ENCODE results near the gene NTMT1.
"Not testable (repeated sequence)": the region's sequence is repeated elsewhere in the genome, so short reads cannot be mapped to it uniquely, and the experiment has no call there.

NTMT1 gene

GRCh38 chr9:129615407-129616285 lies 10.3 kb upstream of the NTMT1 start:
- no peak for DNase-seq (ENCODE audit: low spot score)

GRCh38 chr9:129617167-129617566 lies 8.8 kb upstream of the NTMT1 start:
- DNase-seq (ENCODE audit: low spot score) = no peak

- DNase-seq (ENCODE audit: low spot score) = no peak
Observed at GRCh38 chr9:129619787-129620668, 5.9 kb upstream of the NTMT1 start.

DNA sequence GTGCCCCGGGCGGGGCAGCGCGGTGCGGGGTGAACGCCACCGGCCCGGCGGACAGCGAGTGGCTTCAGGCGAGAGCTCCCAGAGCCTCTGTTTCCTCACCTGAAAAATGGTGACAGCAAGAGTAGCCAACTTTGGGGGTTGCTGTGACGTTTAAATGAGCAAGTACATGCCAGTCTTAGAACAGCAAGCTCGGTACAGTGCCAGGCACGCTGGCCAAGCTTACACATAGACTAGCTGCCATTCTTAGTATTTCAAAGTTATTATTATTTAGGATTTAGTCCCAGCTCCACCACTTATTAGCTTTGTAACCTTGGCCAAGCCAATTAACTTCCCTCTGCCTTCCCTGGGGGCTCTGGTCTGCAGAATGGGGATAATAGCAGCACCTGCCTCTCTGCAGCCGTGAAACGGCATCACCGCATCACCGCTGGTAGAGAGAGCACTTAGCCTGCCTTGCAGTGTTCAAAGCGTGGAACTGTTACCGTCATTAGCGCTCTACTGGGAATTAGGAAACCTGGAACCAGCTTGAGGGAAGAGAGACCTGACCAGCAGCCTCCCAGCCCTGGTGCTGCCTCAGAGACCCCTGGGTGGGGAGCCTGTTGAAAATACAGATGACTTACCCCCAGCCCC lies 5.2 kb upstream of the NTMT1 start, which contains the start of gene C9orf50:
TSS of gene C9orf50 (minus strand) at position 433 of the 627 bp plus-strand sequence. CDS start 527 bp downstream, outside the sequence.
- DNase-seq (ENCODE audit: low spot score) = no peak

DNA sequence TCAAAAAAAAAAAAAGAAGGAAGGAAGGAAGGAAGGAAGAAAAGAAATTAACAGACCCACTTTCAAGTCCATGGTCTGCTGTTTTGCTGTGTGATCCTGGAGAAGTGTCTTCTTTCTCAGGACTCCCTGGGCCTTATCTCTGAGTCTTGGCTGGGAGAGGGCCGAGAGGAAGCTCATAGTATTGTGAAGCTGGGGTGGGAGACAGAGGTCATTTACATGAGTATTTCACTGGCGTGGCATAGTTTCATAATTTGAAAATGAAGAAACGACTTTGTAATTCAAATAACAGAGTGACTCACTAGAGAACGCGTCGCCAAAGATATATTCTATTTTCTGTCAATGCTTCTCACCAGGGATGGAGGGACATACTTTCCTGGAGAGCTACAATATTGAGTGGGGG lies 2.6 kb upstream of the NTMT1 start:
- DNase-seq (ENCODE audit: low spot score) = no peak

- peak; percentile 72 for DNase-seq (ENCODE audit: low spot score)
Observed at GRCh38 chr9:129624168-129624759, 1.7 kb upstream of the NTMT1 start.

GRCh38 chr9:129624947-129625346 lies 1.0 kb upstream of the NTMT1 start:
- DNase-seq (ENCODE audit: low spot score) = no peak

- DNase-seq (ENCODE audit: low spot score) = no peak
Observed at GRCh38 chr9:129626625-129627284, 792 bp downstream of the NTMT1 start.

GRCh38 chr9:129627556-129628440 lies 1.8 kb downstream of the NTMT1 start:
- no peak for DNase-seq (ENCODE audit: low spot score)

DNA sequence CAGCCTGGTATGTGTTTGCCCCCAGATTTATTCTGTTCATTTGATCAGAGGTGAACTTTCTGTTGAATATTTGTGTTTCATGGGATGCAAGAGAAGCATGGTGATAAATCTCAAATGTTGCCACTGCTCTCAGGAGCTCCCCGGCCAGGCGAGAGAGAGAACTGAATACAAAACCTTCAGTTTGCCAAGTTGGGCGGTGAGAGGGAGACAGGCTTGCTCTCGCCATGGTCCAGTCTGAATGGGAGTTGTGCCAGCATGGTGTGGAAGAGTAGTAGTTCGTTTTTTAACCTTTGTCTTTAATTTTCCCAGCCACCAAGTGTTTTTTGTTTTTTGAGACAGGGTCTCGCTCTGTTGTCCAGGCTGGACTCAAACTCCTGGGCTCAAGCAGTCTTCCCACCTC lies 2.7 kb downstream of the NTMT1 start:
- no peak for DNase-seq (ENCODE audit: low spot score)

- no peak for DNase-seq (ENCODE audit: low spot score)
Observed at GRCh38 chr9:129629251-129629820, 3.4 kb downstream of the NTMT1 start.

DNA sequence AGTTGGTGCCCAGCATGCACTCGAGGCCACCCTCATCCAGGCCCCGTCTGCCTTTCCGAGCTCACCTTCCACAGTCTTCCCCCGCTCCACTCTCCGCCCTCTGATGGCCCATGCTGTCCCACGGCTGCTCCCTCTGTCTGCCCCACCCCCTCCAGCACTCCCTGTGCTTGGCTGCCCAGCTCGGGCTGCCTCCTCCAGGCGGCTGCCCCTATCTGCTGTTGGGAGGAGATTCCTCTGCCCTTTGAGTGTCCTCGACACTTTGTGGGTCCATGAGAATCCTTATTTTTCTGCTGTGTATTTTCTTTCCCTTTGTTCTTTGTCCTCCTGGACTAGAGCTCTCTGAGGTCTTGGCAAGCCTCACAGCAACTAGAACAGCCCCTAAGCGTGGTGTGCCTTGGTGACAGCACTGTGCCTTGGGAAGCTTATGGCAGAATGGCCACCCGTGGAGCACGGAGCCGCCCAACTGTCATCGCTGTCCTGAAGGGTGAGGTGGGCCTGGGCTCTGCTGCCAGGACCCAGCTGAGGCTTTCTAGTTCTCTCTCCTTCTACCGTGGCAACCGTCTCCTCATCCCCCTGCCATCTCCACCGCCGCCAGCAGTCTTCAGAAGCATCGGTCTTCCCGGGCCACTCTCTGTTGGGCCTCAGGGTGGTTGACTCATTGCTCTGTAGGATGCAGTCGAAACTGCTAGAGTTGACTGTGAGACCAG lies 5.2 kb downstream of the NTMT1 start:
- DNase-seq (ENCODE audit: low spot score) = no peak

GRCh38 chr9:129631674-129632129 lies 5.7 kb downstream of the NTMT1 start:
- no peak for DNase-seq (ENCODE audit: low spot score)

DNA sequence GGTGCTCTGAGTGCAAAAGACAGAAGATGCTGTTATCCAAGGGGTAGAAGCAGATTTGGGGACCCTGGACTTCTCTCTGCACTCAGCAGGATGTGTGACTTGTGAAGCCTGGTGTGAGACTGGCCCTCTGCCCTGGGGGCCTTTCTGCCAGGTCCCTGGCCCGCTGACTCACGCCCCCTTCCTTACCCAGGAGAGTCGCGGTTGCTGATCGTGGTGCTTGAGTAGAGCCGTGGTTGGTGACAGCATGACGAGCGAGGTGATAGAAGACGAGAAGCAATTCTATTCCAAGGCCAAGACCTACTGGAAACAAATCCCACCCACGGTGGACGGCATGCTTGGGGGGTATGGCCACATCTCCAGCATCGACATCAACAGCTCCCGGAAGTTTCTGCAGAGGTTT lies 6.5 kb downstream of the NTMT1 start:
- no peak for DNase-seq (ENCODE audit: low spot score)

DNA sequence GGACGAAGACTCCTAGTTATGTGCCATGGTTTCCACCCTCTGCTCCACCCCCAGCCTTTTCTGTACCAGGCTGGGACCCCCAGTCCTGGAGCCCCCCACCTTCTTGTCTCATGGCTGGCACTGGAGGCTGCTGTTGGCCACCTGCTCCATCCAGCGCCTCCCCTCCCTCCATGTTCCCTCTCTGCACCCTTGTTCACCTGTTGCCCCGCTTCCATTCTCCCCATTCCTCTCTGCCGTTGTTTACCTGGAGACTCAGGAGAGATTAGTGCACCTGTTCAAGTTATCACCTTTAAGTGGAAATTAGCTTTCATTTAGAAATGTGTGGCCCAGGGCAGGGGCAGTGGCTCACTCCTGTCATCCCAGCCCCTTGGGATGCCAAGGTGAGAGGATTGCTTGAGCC lies 7.2 kb downstream of the NTMT1 start:
- DNase-seq (ENCODE audit: low spot score) = no peak

DNA sequence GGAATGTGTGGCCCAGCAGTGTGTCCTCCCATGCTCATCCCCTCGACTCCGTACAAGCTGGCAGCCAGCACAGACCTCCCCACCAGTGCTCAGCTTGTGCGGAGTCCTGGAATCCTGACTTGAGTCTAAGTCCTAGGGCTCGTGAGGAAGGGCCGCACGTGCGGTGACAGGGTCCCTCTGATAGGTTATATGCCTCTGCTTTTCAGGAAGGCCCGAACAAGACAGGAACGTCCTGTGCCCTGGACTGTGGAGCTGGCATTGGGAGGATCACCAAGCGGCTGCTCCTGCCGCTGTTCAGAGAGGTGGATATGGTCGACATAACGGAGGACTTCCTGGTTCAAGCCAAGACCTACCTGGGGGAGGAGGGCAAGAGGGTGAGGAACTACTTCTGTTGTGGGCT lies 7.9 kb downstream of the NTMT1 start:
- DNase-seq (ENCODE audit: low spot score) = no peak

DNA sequence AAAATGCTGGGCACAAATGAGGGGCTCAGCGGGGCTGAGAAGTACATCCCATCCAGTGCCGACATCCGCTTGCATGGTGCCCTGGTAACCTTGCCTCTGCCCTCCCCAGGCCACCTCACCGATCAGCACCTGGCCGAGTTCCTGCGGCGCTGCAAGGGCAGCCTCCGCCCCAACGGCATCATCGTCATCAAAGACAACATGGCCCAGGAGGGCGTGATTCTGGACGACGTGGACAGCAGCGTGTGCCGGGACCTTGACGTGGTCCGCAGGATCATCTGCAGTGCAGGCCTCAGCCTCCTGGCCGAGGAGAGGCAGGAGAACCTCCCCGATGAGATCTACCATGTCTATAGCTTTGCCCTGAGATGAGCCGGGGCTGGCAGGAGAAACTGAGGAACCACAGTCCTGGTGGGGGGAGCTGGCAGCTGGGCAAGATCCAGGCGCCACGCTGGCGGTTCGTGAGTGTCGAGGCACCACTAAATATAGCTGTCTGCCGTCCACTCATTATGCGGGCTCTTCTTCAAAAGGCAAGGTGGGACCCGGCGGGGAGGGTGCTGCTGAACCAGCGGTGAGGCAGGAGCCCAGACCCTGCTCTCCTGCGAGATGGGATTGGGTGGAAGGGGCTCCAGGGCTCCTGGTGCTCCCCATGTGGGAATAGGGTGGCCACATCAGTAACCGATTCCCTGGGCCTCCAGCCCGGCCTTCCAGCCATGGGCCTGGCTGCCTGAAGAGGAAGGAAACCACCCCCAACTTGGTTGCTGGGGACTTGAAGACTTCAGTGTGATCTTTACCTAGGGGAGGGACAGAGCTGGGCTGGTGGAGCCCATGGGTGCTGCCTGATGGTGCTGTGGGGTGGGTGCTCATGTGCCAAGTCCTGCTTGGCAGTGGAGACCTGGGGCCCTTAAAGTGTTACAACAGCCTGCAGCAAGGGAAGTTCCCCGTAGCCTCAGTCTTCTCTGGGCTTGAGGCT lies 9.4 kb downstream of the NTMT1 start:
- DNase-seq (ENCODE audit: low spot score) = no peak

DNA sequence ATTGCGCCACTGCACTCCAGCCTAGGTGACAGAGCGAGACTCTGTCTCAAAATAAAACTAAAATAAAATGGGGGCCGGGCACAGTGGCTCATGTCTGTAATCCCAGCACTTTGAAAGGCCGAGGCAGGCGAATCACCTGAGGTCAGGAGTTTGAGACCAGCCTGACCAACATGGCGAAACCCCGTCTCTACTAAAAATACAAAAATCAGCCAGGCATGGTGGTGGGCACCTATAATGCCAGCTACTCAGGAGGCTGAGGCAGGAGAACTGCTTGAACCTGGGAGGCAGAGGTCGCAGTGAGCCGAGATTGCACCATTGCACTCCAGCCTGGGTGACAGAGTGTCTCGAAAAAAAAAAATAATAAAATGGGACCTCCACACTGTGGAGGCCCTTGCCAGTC lies 10.4 kb downstream of the NTMT1 start:
- DNase-seq (ENCODE audit: low spot score) = not testable (repeated sequence)
